GM19043 (cell line): Measurements from ENCODE around the gene KIF1C.
"Not testable (repeated sequence)": the region's sequence is repeated elsewhere in the genome, so short reads cannot be mapped to it uniquely, and the experiment has no call there.

Source experiments
- ATAC-seq: cut with Tn5 transposase; IDR thresholded peaks from one replicate; pipeline ENCODE4 v1.9.1; 2021; ENCODE audit warnings: low read depth; ENCODE audit not compliant: unreplicated experiment

The KIF1C gene

GRCh38 chr17:5042157-5043022, 44.6 kb downstream of the KIF1C start:
- ATAC-seq = no peak

DNA sequence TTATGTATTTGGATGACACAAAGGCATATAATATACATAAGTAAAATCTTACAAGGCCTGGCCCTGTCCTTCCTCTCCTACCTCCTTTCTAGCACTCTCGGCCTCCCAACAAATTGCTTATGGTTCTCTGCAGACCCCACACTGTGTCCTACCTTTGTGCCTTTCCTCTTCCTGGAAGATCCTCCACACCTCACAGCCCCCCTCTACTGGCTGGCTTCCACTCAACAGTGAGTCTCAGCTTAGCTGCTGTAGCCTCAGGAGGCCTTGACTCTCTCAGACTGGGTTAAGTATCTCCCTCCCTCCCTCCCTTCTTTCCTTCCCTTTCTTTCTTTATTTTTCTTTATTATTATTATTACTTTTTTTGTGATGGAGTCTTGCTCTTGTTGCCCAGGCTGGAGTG, 45.8 kb downstream of the KIF1C start:
- ATAC-seq = no peak

- no peak for ATAC-seq
Observed at GRCh38 chr17:5044630-5045029, 46.9 kb downstream of the KIF1C start.

DNA sequence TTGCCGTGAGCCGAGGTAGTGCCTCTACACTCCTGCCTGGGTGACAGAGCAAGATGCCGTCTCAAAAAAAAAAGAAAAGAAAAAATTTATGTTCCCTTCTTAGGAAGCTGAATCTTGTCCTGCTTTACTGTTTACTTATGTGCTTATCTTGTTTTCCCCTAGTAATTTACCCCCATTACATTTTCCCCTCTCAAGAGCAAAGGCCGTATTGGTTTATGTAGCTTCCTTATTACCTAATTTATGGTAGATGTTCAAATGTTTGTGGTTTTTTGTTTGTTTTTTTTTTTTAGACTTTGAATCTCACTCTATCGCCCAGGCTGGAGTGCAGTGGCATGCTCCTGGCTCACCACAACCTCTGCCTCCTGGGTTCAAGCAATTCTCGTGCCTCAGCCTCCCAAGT, 47.7 kb downstream of the KIF1C start:
- ATAC-seq = no peak

GRCh38 chr17:5047446-5047845, 49.7 kb downstream of the KIF1C start:
- no peak for ATAC-seq

DNA sequence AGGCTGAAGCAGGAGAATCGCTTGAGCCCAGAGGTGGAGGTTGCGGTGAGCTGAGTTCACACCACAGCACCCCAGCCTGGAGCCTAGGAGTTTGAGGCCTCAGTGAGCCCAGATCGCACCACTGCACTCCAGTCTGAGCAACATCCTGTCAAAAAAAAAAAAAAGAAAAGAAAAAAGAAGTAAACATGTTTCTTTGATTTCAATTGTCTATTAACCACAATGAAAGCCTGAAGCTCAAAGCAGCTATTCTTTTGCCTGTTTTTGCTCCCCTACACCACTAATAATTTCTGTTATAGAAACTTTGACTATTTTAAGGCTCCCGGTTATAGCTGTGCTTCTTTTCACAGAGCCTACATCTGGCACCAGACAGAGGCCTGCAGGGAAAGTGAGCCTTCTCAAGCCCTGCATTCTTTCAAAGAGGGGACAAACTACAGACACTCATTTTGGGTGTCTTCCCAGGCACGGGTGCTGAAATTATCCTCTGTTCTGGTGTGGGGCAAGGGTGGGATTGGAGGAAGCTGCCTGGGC, 51.6 kb downstream of the KIF1C start:
- ATAC-seq = peak; percentile 53

- no peak for ATAC-seq
Observed at GRCh38 chr17:5050278-5050677, 52.5 kb downstream of the KIF1C start.

- no peak for ATAC-seq
Observed at GRCh38 chr17:5055543-5055942, 57.8 kb downstream of the KIF1C start.

- ATAC-seq = no peak
Observed at GRCh38 chr17:5065227-5065744, 67.5 kb downstream of the KIF1C start.

DNA sequence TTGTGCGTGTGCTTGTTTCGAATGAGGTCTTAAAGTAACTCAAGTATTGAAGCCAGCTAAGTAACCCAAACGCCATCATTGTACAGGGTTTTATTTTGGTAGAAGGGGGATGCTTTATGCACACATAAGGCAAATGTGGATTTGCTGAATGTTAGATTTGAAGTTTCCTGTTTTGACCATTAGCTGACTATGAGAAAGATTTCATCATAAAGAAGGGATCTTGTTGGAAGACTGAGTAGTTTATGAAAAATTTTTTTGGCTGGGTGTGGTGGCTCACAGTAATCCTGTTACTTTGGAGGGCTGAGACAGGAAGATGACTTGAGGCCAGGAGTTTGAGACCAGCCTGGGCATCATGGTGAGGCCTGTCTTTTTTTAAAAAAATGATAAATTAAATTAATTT, 70.5 kb downstream of the KIF1C start:
- no peak for ATAC-seq

DNA sequence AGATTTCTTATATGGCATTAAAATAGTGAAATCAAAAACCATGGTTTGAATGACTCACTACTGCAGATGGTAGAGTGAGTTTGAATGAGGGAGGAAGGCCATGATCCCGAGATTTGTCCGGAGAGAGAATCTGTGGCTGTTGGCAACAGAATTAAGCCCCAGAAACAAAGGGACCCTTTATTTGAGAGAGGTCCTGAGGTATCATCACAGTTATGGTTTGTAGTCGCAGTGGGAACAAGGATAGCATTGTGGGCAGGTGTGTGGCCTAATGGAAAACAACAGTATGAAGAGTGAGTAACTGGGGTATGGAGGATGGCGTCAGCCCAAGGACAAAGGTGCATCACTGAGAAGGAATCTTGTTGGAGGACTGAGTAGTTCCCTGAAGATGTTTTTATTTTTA, 72.0 kb downstream of the KIF1C start:
- no peak for ATAC-seq

DNA sequence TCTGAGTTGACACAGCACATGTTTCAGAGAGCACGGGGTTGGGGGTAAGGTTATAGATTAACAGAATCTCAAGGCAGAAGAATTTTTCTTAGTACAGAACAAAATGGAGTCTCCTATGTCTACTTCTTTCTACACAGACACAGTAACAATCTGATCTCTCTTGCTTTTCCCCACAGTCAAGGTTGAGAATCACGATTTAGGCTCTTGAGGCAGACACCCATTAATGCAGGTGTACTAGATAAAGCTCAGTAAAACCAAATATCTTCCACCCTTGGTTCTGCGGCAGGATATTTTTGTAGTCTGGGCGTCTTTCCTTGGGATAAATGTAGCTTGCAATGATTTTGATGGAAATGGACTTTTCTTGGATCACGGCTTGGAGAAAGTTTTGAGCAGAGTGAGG, 77.7 kb downstream of the KIF1C start:
- not testable (repeated sequence) for ATAC-seq

DNA sequence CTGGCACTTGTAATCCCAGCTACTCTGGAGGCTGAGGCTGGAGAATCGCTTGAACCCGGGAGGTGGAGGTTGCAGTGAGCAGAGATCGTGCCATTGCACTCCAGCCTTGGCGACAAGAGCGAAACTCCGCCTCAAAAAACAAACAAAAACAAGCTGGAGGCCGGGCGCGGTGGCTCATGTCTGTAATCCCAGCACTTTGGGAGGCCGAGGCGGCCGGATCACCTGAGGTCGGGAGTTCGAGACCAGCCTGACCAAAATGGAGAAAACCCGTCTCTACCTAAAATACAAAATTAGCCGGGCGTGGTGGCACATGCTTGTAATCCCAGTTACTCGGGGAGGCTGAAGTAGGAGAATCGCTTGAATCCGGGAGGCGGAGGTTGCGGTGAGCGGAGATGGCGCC, 79.5 kb downstream of the KIF1C start:
- ATAC-seq = not testable (repeated sequence)

DNA sequence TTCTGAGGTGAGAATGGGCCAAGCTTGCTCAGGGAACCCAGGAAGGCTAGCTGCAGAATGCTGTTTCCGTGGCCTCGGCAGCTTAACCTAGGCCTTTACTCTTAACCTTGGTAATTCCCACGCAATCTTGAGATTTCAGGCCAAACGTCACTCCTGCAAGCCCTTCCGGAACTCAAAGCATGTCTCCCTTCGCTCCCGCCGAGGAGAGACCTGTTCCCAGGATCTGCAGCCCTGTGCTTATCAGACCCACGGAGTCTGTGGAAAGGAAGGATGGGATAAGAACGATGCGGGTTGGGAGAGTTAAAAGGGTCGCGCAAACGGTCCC, 80.0 kb downstream of the KIF1C start:
- no peak for ATAC-seq
